Measurements from ENCODE around the gene SCUBE1. TPM values are rescaled to one million over a fixed set of nuclear protein-coding genes. Genes with fewer than 3 reads are reported as not detected.

SCUBE1 gene
- polyA plus RNA-seq, 4 donors: 0.45 to 5.4 (median 1.6) TPM

DNA sequence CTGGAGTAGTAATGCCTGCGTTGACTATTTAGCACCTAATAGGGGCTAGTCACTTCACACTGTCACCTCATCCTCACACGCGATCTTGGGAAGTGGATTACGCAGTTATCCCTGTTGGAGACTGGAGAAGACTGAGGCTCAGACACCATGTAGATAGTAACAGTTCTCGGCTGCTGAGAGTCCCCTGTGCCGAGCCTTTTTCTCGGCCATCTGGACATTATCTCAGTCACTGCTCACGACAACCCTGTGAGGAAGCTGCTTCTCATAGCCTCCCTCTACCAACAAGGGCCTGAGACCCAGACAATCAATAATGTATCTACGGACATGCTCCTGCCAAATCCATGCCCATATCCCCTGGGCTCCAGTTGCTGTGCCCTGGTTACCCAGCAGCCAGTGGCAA lies 25.9 kb downstream of the SCUBE1 start:
- WGBS, 3 donors: 85 to 86% (median 86%) methylated on average over 9 of the region's 9 CpGs
- Histone ChIP-seq H3K9me3 (ENCODE audit: control insufficient read depth in 2 of 2, insufficient read depth in 1 of 2, low read depth in 1 of 2, low read length in 1 of 2) (no peaks in the 10 kb centered on the region), H3K4me1 (ENCODE audit: control insufficient read depth in 3 of 3, insufficient read depth in 2 of 3, low read depth in 1 of 3, low read length in 2 of 3) (no peaks in the 10 kb centered on the region), H3K4me3 (ENCODE audit: low read depth in 1 of 3, low read length in 3 of 3) (no peak overlapping the region), H3K27me3 (ENCODE audit: control insufficient read depth in 3 of 3, insufficient read depth in 3 of 3, low read length in 3 of 3) (no peaks in the 10 kb centered on the region), H3K27ac (ENCODE audit: low read depth in 1 of 3, low read length in 2 of 3) (no peak overlapping the region), H3K36me3 (ENCODE audit: control insufficient read depth in 3 of 3, insufficient read depth in 2 of 3, low read depth in 1 of 3, low read length in 3 of 3) (no peaks in the 10 kb centered on the region)
- no peak for DNase-seq
- no peak for FAIRE-seq

DNA sequence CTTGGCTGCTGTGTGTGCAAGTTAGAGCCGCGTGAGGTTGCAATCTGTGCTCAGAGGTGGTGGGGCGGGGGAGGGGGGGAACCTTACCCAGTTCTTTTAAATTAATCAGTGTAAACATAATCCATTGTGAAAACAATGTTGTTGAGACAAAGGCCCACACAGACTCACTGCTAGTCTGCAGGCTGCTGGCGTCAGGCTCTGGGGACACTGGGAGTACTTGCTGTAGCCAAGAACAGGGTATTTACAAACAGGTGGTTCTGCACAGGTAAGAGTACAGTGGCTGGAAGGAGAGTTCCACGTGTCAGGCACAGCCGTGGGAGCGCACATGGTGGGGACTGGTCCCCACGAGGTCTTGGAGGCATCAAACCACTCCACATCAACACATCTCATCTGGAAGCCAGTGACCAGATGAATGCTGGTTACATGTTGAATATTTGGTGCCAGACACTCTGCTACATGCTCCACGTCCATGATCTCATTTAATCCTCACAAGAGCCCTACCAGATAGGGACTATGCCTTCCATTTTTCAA lies 27.4 kb downstream of the SCUBE1 start:
- FAIRE-seq (no peak), DNase-seq (no peak)
- no peaks in the 10 kb centered on the region for H3K9me3 ChIP-seq (ENCODE audit: control insufficient read depth in 2 of 2, insufficient read depth in 1 of 2, low read depth in 1 of 2, low read length in 1 of 2)
- H3K4me3 ChIP-seq (ENCODE audit: low read depth in 1 of 3, low read length in 3 of 3): no peak overlapping the region
- no peaks in the 10 kb centered on the region for H3K36me3 ChIP-seq (ENCODE audit: control insufficient read depth in 3 of 3, insufficient read depth in 2 of 3, low read depth in 1 of 3, low read length in 3 of 3)
- H3K27ac ChIP-seq (ENCODE audit: low read depth in 1 of 3, low read length in 2 of 3): no peak overlapping the region
- H3K4me1 ChIP-seq (ENCODE audit: control insufficient read depth in 3 of 3, insufficient read depth in 2 of 3, low read depth in 1 of 3, low read length in 2 of 3): no peaks in the 10 kb centered on the region
- WGBS, 3 donors: 50 to 67% (median 67%) methylated on average over 9 of the region's 9 CpGs
- no peaks in the 10 kb centered on the region for H3K27me3 ChIP-seq (ENCODE audit: control insufficient read depth in 3 of 3, insufficient read depth in 3 of 3, low read length in 3 of 3)

GRCh38 chr22:43314611-43315010 lies 28.6 kb downstream of the SCUBE1 start:
- H3K9me3 ChIP-seq (ENCODE audit: control insufficient read depth in 2 of 2, insufficient read depth in 1 of 2, low read depth in 1 of 2, low read length in 1 of 2): no peaks in the 10 kb centered on the region
- no peak overlapping the region for H3K4me3 ChIP-seq (ENCODE audit: low read depth in 1 of 3, low read length in 3 of 3)
- H3K27ac ChIP-seq (ENCODE audit: low read depth in 1 of 3, low read length in 2 of 3): no peak overlapping the region
- H3K27me3 ChIP-seq (ENCODE audit: control insufficient read depth in 3 of 3, insufficient read depth in 3 of 3, low read length in 3 of 3): no peaks in the 10 kb centered on the region
- WGBS, 3 donors: 69 to 81% (median 78%) methylated on average over 5 of the region's 5 CpGs
- H3K4me1 ChIP-seq (ENCODE audit: control insufficient read depth in 3 of 3, insufficient read depth in 2 of 3, low read depth in 1 of 3, low read length in 2 of 3): no peaks in the 10 kb centered on the region
- no peak for DNase-seq
- H3K36me3 ChIP-seq (ENCODE audit: control insufficient read depth in 3 of 3, insufficient read depth in 2 of 3, low read depth in 1 of 3, low read length in 3 of 3): no peaks in the 10 kb centered on the region
- FAIRE-seq: no peak

DNA sequence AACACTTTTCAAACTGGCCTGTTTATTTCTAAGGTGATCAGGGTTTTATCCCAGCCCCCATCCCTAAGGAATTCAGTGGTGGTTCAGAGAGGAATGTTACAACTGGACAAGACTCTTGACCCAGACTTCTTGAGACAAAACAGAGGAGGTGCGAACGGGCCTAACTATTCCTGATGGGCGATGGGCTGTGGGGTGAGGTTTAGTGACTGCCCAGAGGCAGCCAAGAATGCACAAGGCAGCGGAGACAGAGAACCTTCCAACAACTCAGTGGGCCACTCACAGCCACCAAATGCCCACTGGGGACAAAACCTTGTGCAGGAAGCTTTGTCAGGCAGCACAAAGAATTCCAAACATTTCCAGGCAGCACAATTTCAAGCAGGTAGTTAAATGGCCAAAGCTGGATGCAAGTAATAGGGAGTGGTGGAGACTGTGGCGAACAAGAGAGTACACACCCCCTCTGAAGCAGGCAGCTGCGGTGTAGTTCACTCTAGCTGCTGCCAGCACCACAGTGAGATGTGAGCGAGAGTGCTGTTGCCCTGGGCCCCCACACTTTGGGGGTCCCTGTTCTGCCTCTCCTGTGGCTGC lies 29.2 kb downstream of the SCUBE1 start:
- Histone ChIP-seq H3K36me3 (ENCODE audit: control insufficient read depth in 3 of 3, insufficient read depth in 2 of 3, low read depth in 1 of 3, low read length in 3 of 3) (no peaks in the 10 kb centered on the region), H3K9me3 (ENCODE audit: control insufficient read depth in 2 of 2, insufficient read depth in 1 of 2, low read depth in 1 of 2, low read length in 1 of 2) (no peaks in the 10 kb centered on the region), H3K27ac (ENCODE audit: low read depth in 1 of 3, low read length in 2 of 3) (no peak overlapping the region), H3K27me3 (ENCODE audit: control insufficient read depth in 3 of 3, insufficient read depth in 3 of 3, low read length in 3 of 3) (no peaks in the 10 kb centered on the region), H3K4me3 (ENCODE audit: low read depth in 1 of 3, low read length in 3 of 3) (no peak overlapping the region), H3K4me1 (ENCODE audit: control insufficient read depth in 3 of 3, insufficient read depth in 2 of 3, low read depth in 1 of 3, low read length in 2 of 3) (no peaks in the 10 kb centered on the region)
- FAIRE-seq: no peak
- DNase-seq: no peak
- WGBS, 3 donors: 77 to 92% (median 82%) methylated on average over 7 of the region's 7 CpGs

DNA sequence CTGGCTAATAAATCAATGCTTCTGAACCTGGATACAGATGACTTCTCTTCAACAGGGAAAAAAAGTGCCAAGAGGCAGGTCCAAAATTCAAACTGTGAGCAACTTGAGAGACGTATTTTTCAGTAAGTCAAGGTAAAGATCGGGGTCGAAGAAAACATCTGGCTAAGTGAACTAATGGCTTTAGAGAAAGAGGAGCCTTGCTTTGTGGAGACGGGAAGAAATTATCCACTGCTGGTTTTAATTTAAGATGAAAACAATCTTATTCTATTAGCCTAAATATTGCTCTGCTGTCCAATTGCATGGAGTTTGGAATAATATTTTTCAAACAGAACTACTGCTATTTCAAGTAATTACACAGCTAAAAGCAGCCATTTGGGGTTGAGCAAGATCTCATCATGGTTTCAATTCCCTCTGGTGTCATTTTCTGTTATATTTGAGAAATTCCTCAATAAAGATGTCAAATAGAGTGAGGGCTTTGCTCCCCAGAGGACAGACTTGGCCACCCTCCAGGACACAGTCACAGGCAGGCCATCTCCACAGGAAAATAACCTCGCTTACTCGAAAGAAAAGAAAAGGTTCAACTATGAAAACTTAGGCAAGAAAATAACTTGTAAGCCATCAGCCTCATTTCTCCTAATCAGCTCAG lies 29.8 kb downstream of the SCUBE1 start:
- WGBS, 3 donors: 75 to 85% (median 78%) methylated on average over 6 of the region's 6 CpGs
- Histone ChIP-seq H3K27me3 (ENCODE audit: control insufficient read depth in 3 of 3, insufficient read depth in 3 of 3, low read length in 3 of 3) (no peaks in the 10 kb centered on the region), H3K27ac (ENCODE audit: low read depth in 1 of 3, low read length in 2 of 3) (no peak overlapping the region), H3K9me3 (ENCODE audit: control insufficient read depth in 2 of 2, insufficient read depth in 1 of 2, low read depth in 1 of 2, low read length in 1 of 2) (no peaks in the 10 kb centered on the region), H3K36me3 (ENCODE audit: control insufficient read depth in 3 of 3, insufficient read depth in 2 of 3, low read depth in 1 of 3, low read length in 3 of 3) (no peaks in the 10 kb centered on the region), H3K4me1 (ENCODE audit: control insufficient read depth in 3 of 3, insufficient read depth in 2 of 3, low read depth in 1 of 3, low read length in 2 of 3) (peaks cover 0 to 3% (median 0%) of the 10 kb centered on the region in 3 donors), H3K4me3 (ENCODE audit: low read depth in 1 of 3, low read length in 3 of 3) (no peak overlapping the region)
- DNase-seq: no peak
- FAIRE-seq: no peak

DNA sequence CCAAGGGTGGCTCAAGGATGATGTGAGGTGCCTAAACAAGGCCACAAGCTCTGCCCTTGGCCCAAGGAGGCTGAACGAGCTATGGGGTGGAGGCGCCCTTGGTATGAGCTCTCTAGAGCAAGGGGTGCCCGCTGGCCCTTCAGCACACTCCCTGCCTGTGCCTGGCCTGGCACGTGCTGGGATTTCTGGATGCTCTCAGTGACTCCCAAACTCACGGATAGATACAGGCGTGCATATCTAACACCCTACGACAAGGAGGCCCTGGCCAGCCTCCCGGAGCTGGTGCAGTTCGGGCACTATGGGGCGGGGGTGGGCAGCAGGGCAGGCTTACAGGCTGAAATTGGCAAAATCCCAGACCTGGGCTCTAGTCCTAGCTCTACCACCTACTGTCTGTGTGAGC lies 30.6 kb downstream of the SCUBE1 start:
- WGBS, 3 donors: 81 to 88% (median 87%) methylated on average over 10 of the region's 10 CpGs
- Histone ChIP-seq H3K36me3 (ENCODE audit: control insufficient read depth in 3 of 3, insufficient read depth in 2 of 3, low read depth in 1 of 3, low read length in 3 of 3) (no peaks in the 10 kb centered on the region), H3K4me1 (ENCODE audit: control insufficient read depth in 3 of 3, insufficient read depth in 2 of 3, low read depth in 1 of 3, low read length in 2 of 3) (peaks cover 0 to 3% (median 0%) of the 10 kb centered on the region in 3 donors), H3K27me3 (ENCODE audit: control insufficient read depth in 3 of 3, insufficient read depth in 3 of 3, low read length in 3 of 3) (no peaks in the 10 kb centered on the region), H3K9me3 (ENCODE audit: control insufficient read depth in 2 of 2, insufficient read depth in 1 of 2, low read depth in 1 of 2, low read length in 1 of 2) (no peaks in the 10 kb centered on the region), H3K27ac (ENCODE audit: low read depth in 1 of 3, low read length in 2 of 3) (no peak overlapping the region), H3K4me3 (ENCODE audit: low read depth in 1 of 3, low read length in 3 of 3) (no peak overlapping the region)
- no peak for FAIRE-seq
- DNase-seq: no peak

GRCh38 chr22:43310798-43311197 lies 32.4 kb downstream of the SCUBE1 start:
- peaks cover 0 to 3% (median 0%) of the 10 kb centered on the region in 3 donors for H3K4me1 ChIP-seq (ENCODE audit: control insufficient read depth in 3 of 3, insufficient read depth in 2 of 3, low read depth in 1 of 3, low read length in 2 of 3)
- FAIRE-seq (no peak), DNase-seq (no peak)
- no peak overlapping the region for H3K27ac ChIP-seq (ENCODE audit: low read depth in 1 of 3, low read length in 2 of 3)
- 86 to 100% (median 96%) methylated on average over 1 of the region's 1 CpG for WGBS, 3 donors
- no peaks in the 10 kb centered on the region for H3K9me3 ChIP-seq (ENCODE audit: control insufficient read depth in 2 of 2, insufficient read depth in 1 of 2, low read depth in 1 of 2, low read length in 1 of 2)
- H3K36me3 ChIP-seq (ENCODE audit: control insufficient read depth in 3 of 3, insufficient read depth in 2 of 3, low read depth in 1 of 3, low read length in 3 of 3): no peaks in the 10 kb centered on the region
- H3K27me3 ChIP-seq (ENCODE audit: control insufficient read depth in 3 of 3, insufficient read depth in 3 of 3, low read length in 3 of 3): no peaks in the 10 kb centered on the region
- no peak overlapping the region for H3K4me3 ChIP-seq (ENCODE audit: low read depth in 1 of 3, low read length in 3 of 3)

- H3K4me1 ChIP-seq (ENCODE audit: control insufficient read depth in 3 of 3, insufficient read depth in 2 of 3, low read depth in 1 of 3, low read length in 2 of 3): peaks cover 0 to 3% (median 0%) of the 10 kb centered on the region in 3 donors
- no peaks in the 10 kb centered on the region for H3K36me3 ChIP-seq (ENCODE audit: control insufficient read depth in 3 of 3, insufficient read depth in 2 of 3, low read depth in 1 of 3, low read length in 3 of 3)
- DNase-seq: no peak
- no peak for FAIRE-seq
- no peaks in the 10 kb centered on the region for H3K9me3 ChIP-seq (ENCODE audit: control insufficient read depth in 2 of 2, insufficient read depth in 1 of 2, low read depth in 1 of 2, low read length in 1 of 2)
- H3K27ac ChIP-seq (ENCODE audit: low read depth in 1 of 3, low read length in 2 of 3): no peak overlapping the region
- no peak overlapping the region for H3K4me3 ChIP-seq (ENCODE audit: low read depth in 1 of 3, low read length in 3 of 3)
- WGBS, 3 donors: 82 to 87% (median 84%) methylated on average over 5 of the region's 5 CpGs
- H3K27me3 ChIP-seq (ENCODE audit: control insufficient read depth in 3 of 3, insufficient read depth in 3 of 3, low read length in 3 of 3): no peaks in the 10 kb centered on the region
Observed at GRCh38 chr22:43310311-43310710, 32.9 kb downstream of the SCUBE1 start.
